Spleen (tissue), 7 donors: ENCODE results near the gene CNTNAP2.

Source experiments
- CTCF ChIP-seq, 11 experiments: fragments of 200-600 bp in 7 of 11; fragments of 450-650 bp in 4 of 11; sonication (generic) in 4 of 11; IDR thresholded peaks in 8 of 11; conservative IDR thresholded peaks in 3 of 11; 1 replicate in 7 of 11; 2 replicates in 4 of 11; pipeline versions ENCODE4 v1.4.0 to v1.8.0; 2016 to 2021; ENCODE audit warnings: antibody characterized with exemption in 11 of 11, inconsistent platforms in 4 of 11, mild to moderate bottlenecking in 1 of 11
- POLR2A ChIP-seq, 3 donors: fragments of 450-650 bp; IDR thresholded peaks; one replicate each; pipeline ENCODE4 v1.5.1; 2017; ENCODE audit warnings: antibody characterized with exemption in 3 of 3, mild to moderate bottlenecking in 1 of 3
- POLR2AphosphoS5 ChIP-seq, 3 donors: sonication (generic); formaldehyde crosslinking; IDR thresholded peaks; one replicate each; pipeline ENCODE4 v1.5.1; 2017; ENCODE audit warnings: antibody characterized with exemption in 3 of 3
- donor health status: DM: no; HTN: no; CAD: no; lungs with moderate emphysema.
- donor health status: DM: no; HTN: no; CAD: no.
- donor health status: DM: no; HTN: no; CAD: no.

GRCh38 chr7:148340438-148341280, 2224.1 kb downstream of the CNTNAP2 start:
- TF ChIP-seq CTCF (IDR thresholded peaks at IDR 0.05 in 8 of 11, conservative IDR thresholded peaks at IDR 0.05 in 3 of 11) = no peak
- TF ChIP-seq POLR2AphosphoS5 (IDR thresholded peaks at IDR 0.05) = no peak
- no peak for TF ChIP-seq POLR2A (IDR thresholded peaks at IDR 0.05)
